NB4 (cell line): ENCODE data around the gene MS4A15.

Experiments used
- DNase-seq: peaks from one replicate; pipeline ENCODE4 v3.0.0; 2010; ENCODE audit warnings: low read depth
- H3K4me3 ChIP-seq: one replicate; pipeline ENCODE4 v1.5.1; 2011; ENCODE audit warnings: mild to moderate bottlenecking, low read depth, low read length, moderate library complexity
- CTCF ChIP-seq: IDR thresholded peaks from one replicate; pipeline ENCODE4 v1.5.1; 2012; ENCODE audit warnings: low read depth, low read length
- MAX ChIP-seq: IDR thresholded peaks from 2 replicates; pipeline ENCODE4 v1.6.1; 2011; ENCODE audit warnings: low read depth, low read length
- MYC ChIP-seq: IDR thresholded peaks from 2 replicates; pipeline ENCODE4 v1.6.1; 2011; ENCODE audit warnings: low read depth, low read length
- POLR2A ChIP-seq: IDR thresholded peaks from 2 replicates; pipeline ENCODE4 v1.6.1; 2011; ENCODE audit warnings: mild to moderate bottlenecking; ENCODE audit not compliant: insufficient read length; ENCODE audit errors: extremely low read depth

Gene MS4A15

GRCh38 chr11:60781286-60781980 lies 24.8 kb downstream of the MS4A15 start:
- TF ChIP-seq MAX (no peak), MYC (no peak), POLR2A (no peak), CTCF (no peak)
- DNase-seq: no peak
- no peak overlapping the region for H3K4me3 ChIP-seq

- H3K4me3 ChIP-seq: no peak overlapping the region
- no peak for TF ChIP-seq MYC
- TF ChIP-seq CTCF: no peak
- TF ChIP-seq POLR2A: no peak
- no peak for TF ChIP-seq MAX
- no peak for DNase-seq
Measured at GRCh38 chr11:60781981-60782316, 25.3 kb downstream of the MS4A15 start.

GRCh38 chr11:60782393-60783140 lies 25.9 kb downstream of the MS4A15 start:
- no peak for TF ChIP-seq POLR2A
- no peak for DNase-seq
- H3K4me3 ChIP-seq: no peak overlapping the region

DNA sequence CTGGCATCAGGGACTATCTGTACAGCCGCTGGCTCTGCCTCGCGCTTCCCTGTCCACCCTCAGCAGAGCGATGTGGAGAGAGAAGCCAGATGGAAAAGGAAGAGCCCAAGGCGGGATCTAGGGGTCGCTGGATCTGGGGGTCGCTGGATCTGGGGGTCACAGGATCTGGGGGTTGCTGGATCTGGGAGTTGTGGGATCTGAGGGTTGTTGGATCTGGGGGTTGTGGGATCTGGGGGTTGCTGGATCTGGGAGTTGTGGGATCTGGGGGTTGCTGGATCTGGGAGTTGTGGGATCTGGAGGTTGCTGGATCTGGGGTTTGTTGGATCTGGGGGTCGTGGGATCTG lies 26.4 kb downstream of the MS4A15 start:
- H3K4me3 ChIP-seq: no peak overlapping the region
- no peak for TF ChIP-seq POLR2A
- TF ChIP-seq MYC: no peak
- TF ChIP-seq CTCF: no peak
- TF ChIP-seq MAX: no peak
- no peak for DNase-seq

GRCh38 chr11:60783911-60784310 lies 27.2 kb downstream of the MS4A15 start:
- no peak for DNase-seq
- TF ChIP-seq MAX (no peak), POLR2A (no peak), MYC (no peak), CTCF (no peak)

GRCh38 chr11:60785136-60785535 lies 28.5 kb downstream of the MS4A15 start, which contains the start of gene MS4A10:
TSS of gene MS4A10 (plus strand) at chr11:60785333. CDS start at chr11:60790336, 5,003 bp downstream.
- TF ChIP-seq MYC (no peak), POLR2A (no peak), MAX (no peak), CTCF (no peak)
- H3K4me3 ChIP-seq: no peak within 1 kb of the TSS
- DNase-seq: no peak

More at GRCh38 chr11:60783911-60784310, 27.2 kb downstream of the MS4A15 start:
- H3K4me3 ChIP-seq: no peak overlapping the region
